Measurements from ENCODE around the gene PRKCZ. TPM values are rescaled to one million over a fixed set of nuclear protein-coding genes. Genes with fewer than 3 reads are reported as not detected.

Gene PRKCZ
- total and polyA plus RNA-seq, 2 of the 4 experiments (the other 2 are of a cell fraction) = 2.0 to 3.5 TPM

- H4K91ac ChIP-seq (ENCODE audit: insufficient read depth, low read depth, low read length) = no peak overlapping the region
- no peak overlapping the region for H3K4me2 ChIP-seq (ENCODE audit: low read depth, low read length)
- no peak overlapping the region for H3K14ac ChIP-seq (replicated peaks; ENCODE audit: low read depth, low read length)
- H3K23ac ChIP-seq (ENCODE audit: low read depth, low read length) = no peak overlapping the region
- in situ Hi-C loops (cut with MboI; ENCODE audit: low sequenced_read_pairs) = no loop called here
- no peak overlapping the region for H2AK5ac ChIP-seq (ENCODE audit: low read depth, low read length)
- H3K79me1 ChIP-seq (ENCODE audit: low read depth in 1 of 2, low read length in 2 of 2) = no peaks in the 10 kb centered on the region
- H2BK5ac ChIP-seq (ENCODE audit: low read depth, low read length, poor library complexity, severe bottlenecking) = no peak overlapping the region
- no peaks in the 10 kb centered on the region for H4K20me1 ChIP-seq (ENCODE audit: insufficient read depth, low read length)
- 86% methylated on average over 6 of the region's 26 CpGs; no CpG with 5 or more reads in 1 of the 2 experiments for WGBS, 2 experiments (ENCODE audit: extremely low coverage in 2 of 2, insufficient read length in 1 of 2)
- intact Hi-C loops (cut with micrococcal nuclease) = no loop called here
- DNase-seq (no peak), ATAC-seq (ENCODE audit: low read depth) (no peak)
- H3K56ac ChIP-seq (ENCODE audit: extremely low read depth, insufficient read depth, low read length) = no peak overlapping the region
- no peak overlapping the region for H2AK9ac ChIP-seq (replicated peaks; ENCODE audit: low read depth, low read length, poor library complexity)
- CTCF ChIA-PET = interaction anchor here (0.9 kb wide), 1 partner anchor 77 kb away, joined by 3 read pairs; no protein-coding TSS in a partner anchor
- no peak overlapping the region for H4K5ac ChIP-seq (ENCODE audit: low read depth, low read length)
- no peaks in the 10 kb centered on the region for H3K36me3 ChIP-seq (ENCODE audit: control insufficient read depth, insufficient read depth, low read length)
- no peak overlapping the region for H3K9ac ChIP-seq (ENCODE audit: low read depth, low read length)
- TF ChIP-seq SMC3 (IDR thresholded peaks at IDR 0.05; ENCODE audit: low read depth, low read length) (no peak), CTCF (conservative IDR thresholded peaks at IDR 0.05; ENCODE audit: low read depth, low read length) (no peak), CEBPB (IDR thresholded peaks at IDR 0.05; ENCODE audit: low read depth, low read length) (no peak), CHD1 (IDR thresholded peaks at IDR 0.05; ENCODE audit: low read depth, low read length) (no peak), BHLHE40 (IDR thresholded peaks at IDR 0.05; ENCODE audit: low read depth, low read length) (no peak), NFE2L2 (IDR thresholded peaks at IDR 0.05; ENCODE audit: low read depth, low read length) (no peak), RCOR1 (IDR thresholded peaks at IDR 0.05; ENCODE audit: insufficient replicate concordance, low read length) (no peak), USF2 (IDR thresholded peaks at IDR 0.05; ENCODE audit: low read depth, low read length) (no peak), POLR2A (IDR thresholded peaks at IDR 0.05; ENCODE audit: low read depth, low read length) (no peak), MAZ (IDR thresholded peaks at IDR 0.05; ENCODE audit: borderline replicate concordance, low read depth, low read length) (no peak), MAFK (IDR thresholded peaks at IDR 0.05; ENCODE audit: low read depth, low read length) (no peak), MXI1 (IDR thresholded peaks at IDR 0.05; ENCODE audit: borderline replicate concordance, low read depth, low read length) (no peak), ELK1 (IDR thresholded peaks at IDR 0.05; ENCODE audit: borderline replicate concordance, low read depth, low read length) (no peak), RFX5 (IDR thresholded peaks at IDR 0.05; ENCODE audit: low read depth, low read length) (no peak)
- no peak overlapping the region for H3K4me3 ChIP-seq (ENCODE audit: insufficient read depth, low read depth, low read length)
- peaks cover 18% of the 10 kb centered on the region for H3K27me3 ChIP-seq (ENCODE audit: control insufficient read depth, insufficient read depth, low read length)
- H3K4ac ChIP-seq (ENCODE audit: low read depth, low read length) = no peak overlapping the region
- H2BK15ac ChIP-seq (ENCODE audit: low read depth, low read length) = no peak overlapping the region
- peaks cover 17% of the 10 kb centered on the region for H3K9me3 ChIP-seq (ENCODE audit: control insufficient read depth, insufficient read depth, low read length)
- no peak overlapping the region for H2AFZ ChIP-seq (replicated peaks; ENCODE audit: low read length, poor library complexity)
- BruUV-seq (replicated peaks) = no TSS peak
- peaks cover 3% of the 10 kb centered on the region; the same call in 1 of the 2 replicates for H3K4me1 ChIP-seq (ENCODE audit: control insufficient read depth, insufficient read depth, low read length)
- H4K8ac ChIP-seq (ENCODE audit: low read depth in 2 of 2, low read length in 2 of 2) = no peak overlapping the region
- no peaks in the 10 kb centered on the region for H3K9me1 ChIP-seq (ENCODE audit: insufficient read depth, low read length)
- POLR2A ChIA-PET (ENCODE audit: unreplicated experiment) = no interaction called here
- H3K18ac ChIP-seq (ENCODE audit: low read depth, low read length) = no peak overlapping the region
- no peak overlapping the region for H2BK20ac ChIP-seq (ENCODE audit: low read depth, low read length)
- H3K27ac ChIP-seq (ENCODE audit: insufficient read depth, low read length) = no peak overlapping the region
- no peak overlapping the region for H2BK120ac ChIP-seq (ENCODE audit: low read depth, low read length)
- dilution Hi-C loops (cut with HindIII; ENCODE audit: low sequenced_read_pairs, unreplicated experiment) = no loop called here
Observed at GRCh38 chr1:2097386-2098300, 47.4 kb downstream of the PRKCZ start.
